GM10266 (cell line): ENCODE results near the gene RBMS1.
A peak's percentile ranks its signal among the peaks of the same experiment; 100 is the strongest.

ENCODE experiments used
- DNase-seq: peaks from one replicate; pipeline ENCODE4 v3.0.0; 2012; ENCODE audit errors: extremely low spot score
- CTCF ChIP-seq: IDR thresholded peaks from 2 replicates; pipeline ENCODE4 v1.5.1; 2012; ENCODE audit warnings: mild to moderate bottlenecking, low read depth; ENCODE audit not compliant: control insufficient read depth, insufficient read depth; ENCODE audit errors: missing control alignments

The RBMS1 gene

GRCh38 chr2:160434254-160434948 is 59.2 kb downstream of the RBMS1 start:
- no peak for TF ChIP-seq CTCF
- DNase-seq: no peak

- DNase-seq: no peak
- TF ChIP-seq CTCF: no peak
Observed at GRCh38 chr2:160433466-160434140, 60.0 kb downstream of the RBMS1 start.

- no peak for TF ChIP-seq CTCF
- DNase-seq: no peak
Observed at GRCh38 chr2:160432633-160433032, 61.0 kb downstream of the RBMS1 start.

- no peak for DNase-seq
- no peak for TF ChIP-seq CTCF
Observed at GRCh38 chr2:160431441-160431840, 62.2 kb downstream of the RBMS1 start.

GRCh38 chr2:160430001-160430344 is 63.6 kb downstream of the RBMS1 start:
- no peak for TF ChIP-seq CTCF
- DNase-seq: no peak

- peak; percentile 33 for TF ChIP-seq CTCF
- no peak for DNase-seq
Observed at GRCh38 chr2:160429248-160430000, 64.2 kb downstream of the RBMS1 start.

GRCh38 chr2:160428405-160428763 is 65.2 kb downstream of the RBMS1 start:
- TF ChIP-seq CTCF: no peak
- DNase-seq: no peak
